Gastroesophageal sphincter (tissue), 4 donors: ENCODE results near the gene CYP3A7. TPM values are rescaled to one million over a fixed set of nuclear protein-coding genes. Genes with fewer than 3 reads are reported as not detected.
"Not testable (repeated sequence)": the region's sequence is repeated elsewhere in the genome, so short reads cannot be mapped to it uniquely, and the experiment has no call there.

ENCODE experiments used
- ATAC-seq: fragments of 150-250 bp; one replicate; pipeline ENCODE4 v1.9.1; 2016; ENCODE audit warnings: mild to moderate bottlenecking, moderate library complexity
- H3K27ac ChIP-seq, 4 donors: fragments of 200-600 bp; sonication (generic) in 3 of 4; 1 replicate in 3 of 4; 2 replicates in 1 of 4; pipeline ENCODE4 v1.5.1; 2016 to 2019
- H3K27me3 ChIP-seq: fragments of 200-600 bp; sonication (generic); one replicate; pipeline ENCODE4 v1.5.1; 2019
- H3K36me3 ChIP-seq, 2 donors: fragments of 200-600 bp; sonication (generic); one replicate each; pipeline ENCODE4 v1.5.1; 2019; ENCODE audit warnings: control low read depth in 1 of 2
- H3K4me1 ChIP-seq, 3 donors: fragments of 200-600 bp; sonication (generic); 1 replicate in 2 of 3; 2 replicates in 1 of 3; pipeline ENCODE4 v1.5.1; 2016 to 2019; ENCODE audit warnings: control low read depth in 2 of 3
- H3K4me3 ChIP-seq, 2 donors: fragments of 200-600 bp; sonication (generic); one replicate each; pipeline ENCODE4 v1.5.1; 2019; ENCODE audit warnings: mild to moderate bottlenecking in 1 of 2, moderate library complexity in 1 of 2
- H3K9me3 ChIP-seq, 3 donors: fragments of 200-600 bp; sonication (generic); one replicate each; pipeline ENCODE4 v1.5.1; 2017 to 2019; ENCODE audit warnings: control low read depth in 2 of 3
- CTCF ChIP-seq, 4 experiments: fragments of 200-600 bp in 2 of 4; fragments of 450-650 bp in 2 of 4; sonication (generic) in 1 of 4; IDR thresholded peaks; one replicate each; pipeline ENCODE4 v1.5.1; 2017 to 2019; ENCODE audit warnings: antibody characterized with exemption in 4 of 4, mild to moderate bottlenecking in 2 of 4, moderate library complexity in 2 of 4
- EP300 ChIP-seq: sonication (generic); formaldehyde crosslinking; IDR thresholded peaks from one replicate; pipeline ENCODE4 v1.6.1; 2017; ENCODE audit warnings: antibody characterized with exemption, mild to moderate bottlenecking
- POLR2A ChIP-seq, 2 donors: fragments of 450-650 bp; IDR thresholded peaks; one replicate each; pipeline ENCODE4 v1.6.1; 2017; ENCODE audit warnings: antibody characterized with exemption in 2 of 2, mild to moderate bottlenecking in 2 of 2, moderate library complexity in 1 of 2
- POLR2AphosphoS5 ChIP-seq: sonication (generic); formaldehyde crosslinking; IDR thresholded peaks from one replicate; pipeline ENCODE4 v1.6.1; 2017; ENCODE audit warnings: antibody characterized with exemption
- WGBS, 2 donors: methylation state at CpG; one replicate each; pipeline ENCODE4 v1.1.5; 2018; ENCODE audit warnings: low coverage in 1 of 2; 5-methylcytosine and 5-hydroxymethylcytosine counted together
- total RNA-seq, 4 donors: library from RNA; depleted of rRNA; stranded (reverse); fragments of >200 nt; gene quantifications; one replicate each; pipeline ENCODE4 v1.1.0, GENCODE V29; 2016

CYP3A7 gene
- total RNA-seq, 4 donors from 2014 or later, result not detected

GRCh38 chr7:99778880-99779279, 43.9 kb upstream of the CYP3A7 start:
- no peak for ATAC-seq
- H3K4me3 ChIP-seq, result no peak overlapping the region
- no peaks in the 10 kb centered on the region for H3K36me3 ChIP-seq
- no peak overlapping the region for H3K27ac ChIP-seq
- no peaks in the 10 kb centered on the region for H3K27me3 ChIP-seq
- H3K4me1 ChIP-seq, result no peaks in the 10 kb centered on the region
- 74 to 93% methylated on average over 5 of the region's 5 CpGs for WGBS, 2 donors
- no peak for TF ChIP-seq EP300
- H3K9me3 ChIP-seq, result peaks cover 0 to 10% (median 0%) of the 10 kb centered on the region in 3 donors

GRCh38 chr7:99773395-99773794, 38.4 kb upstream of the CYP3A7 start:
- H3K4me1 ChIP-seq, H3K36me3 ChIP-seq, ATAC-seq, H3K27ac ChIP-seq, H3K4me3 ChIP-seq, H3K27me3 ChIP-seq: not testable (repeated sequence)
- H3K9me3 ChIP-seq, result peaks cover 0 to 21% (median 0%) of the 10 kb centered on the region in 3 donors
- 83 to 100% methylated on average over 1 of the region's 1 CpG for WGBS, 2 donors

GRCh38 chr7:99772565-99772964, 37.6 kb upstream of the CYP3A7 start:
- Histone ChIP-seq H3K36me3 (no peaks in the 10 kb centered on the region), H3K4me1 (no peaks in the 10 kb centered on the region), H3K27me3 (peaks cover 4% of the 10 kb centered on the region), H3K4me3 (no peak overlapping the region), H3K9me3 (peaks cover 0 to 21% (median 0%) of the 10 kb centered on the region in 3 donors), H3K27ac (no peak overlapping the region)
- no peak for ATAC-seq
- 75 to 80% methylated on average over 1 of the region's 1 CpG for WGBS, 2 donors
- TF ChIP-seq EP300 (no peak), POLR2AphosphoS5 (no peak), POLR2A (IDR thresholded peaks at IDR 0.05) (no peak), CTCF (IDR thresholded peaks at IDR 0.05) (no peak)

GRCh38 chr7:99769494-99769893, 34.5 kb upstream of the CYP3A7 start:
- not testable (repeated sequence) for H3K4me3 ChIP-seq, ATAC-seq, H3K27me3 ChIP-seq, H3K36me3 ChIP-seq, H3K4me1 ChIP-seq, H3K27ac ChIP-seq
- WGBS, 2 donors, result 100% methylated on average over 1 of the region's 3 CpGs; no CpG with 5 or more reads in 1 of the 2 donors
- H3K9me3 ChIP-seq, result peaks cover 0 to 11% (median 0%) of the 10 kb centered on the region in 3 donors

GRCh38 chr7:99768471-99768870, 33.5 kb upstream of the CYP3A7 start:
- peaks cover 0 to 11% (median 0%) of the 10 kb centered on the region in 3 donors for H3K9me3 ChIP-seq

GRCh38 chr7:99767662-99768061, 32.7 kb upstream of the CYP3A7 start:
- 0 to 46% methylated on average over 1 of the region's 1 CpG for WGBS, 2 donors
- no peak for ATAC-seq
- Histone ChIP-seq H3K9me3 (peaks cover 0 to 11% (median 0%) of the 10 kb centered on the region in 3 donors), H3K4me1 (no peaks in the 10 kb centered on the region), H3K4me3 (no peak overlapping the region), H3K27me3 (peaks cover 4% of the 10 kb centered on the region), H3K27ac (no peak overlapping the region), H3K36me3 (no peaks in the 10 kb centered on the region)
- TF ChIP-seq POLR2AphosphoS5, result no peak
- TF ChIP-seq EP300, result no peak
- no peak for TF ChIP-seq POLR2A (IDR thresholded peaks at IDR 0.05)
- TF ChIP-seq CTCF (IDR thresholded peaks at IDR 0.05), result no peak

More at GRCh38 chr7:99768471-99768870, 33.5 kb upstream of the CYP3A7 start:
- Histone ChIP-seq H3K36me3 (no peaks in the 10 kb centered on the region), H3K27me3 (peaks cover 4% of the 10 kb centered on the region), H3K4me3 (no peak overlapping the region), H3K27ac (no peak overlapping the region), H3K4me1 (no peaks in the 10 kb centered on the region)
- ATAC-seq, result no peak
- WGBS, 2 donors, result 46 to 90% methylated on average over 2 of the region's 2 CpGs
- no peak for TF ChIP-seq CTCF (IDR thresholded peaks at IDR 0.05)
- no peak for TF ChIP-seq EP300
- no peak for TF ChIP-seq POLR2AphosphoS5
- no peak for TF ChIP-seq POLR2A (IDR thresholded peaks at IDR 0.05)
